Keratinocyte (primary cell): ENCODE measurements around the gene TTC28. TPM values are rescaled to one million over a fixed set of nuclear protein-coding genes. Genes with fewer than 3 reads are reported as not detected.

ENCODE experiments used
- DNase-seq: peaks from one replicate; pipeline ENCODE4 v3.0.0-alpha.2; 2011; ENCODE audit warnings: low read depth, missing footprints, low spot score
- FAIRE-seq: peaks from 2 replicates; lab custom pipeline; 2011; peaks lifted over from hg19 to GRCh38; lab: Jason Lieb, UNC
- H2AFZ ChIP-seq: 2 replicates; pipeline ENCODE4 v1.6.0; 2012; ENCODE audit warnings: low read length, control low read depth, inconsistent platforms; ENCODE audit not compliant: control insufficient read depth
- H3K27ac ChIP-seq: 2 replicates; pipeline ENCODE4 v1.5.1; 2011; ENCODE audit warnings: low read length; ENCODE audit not compliant: control insufficient read depth, insufficient read depth
- H3K27me3 ChIP-seq: 3 replicates; pipeline ENCODE4 v1.6.0; 2011; ENCODE audit warnings: low read length; ENCODE audit not compliant: control insufficient read depth, insufficient read depth; ENCODE audit errors: extremely low read depth
- H3K36me3 ChIP-seq, 2 experiments: 2 replicates in 1 of 2; 3 replicates in 1 of 2; pipeline ENCODE4 v1.5.1; 2011; ENCODE audit warnings: low read length in 2 of 2, mild to moderate bottlenecking in 1 of 2; ENCODE audit not compliant: control insufficient read depth in 2 of 2, insufficient read depth in 2 of 2; ENCODE audit errors: extremely low read depth in 1 of 2
- H3K4me1 ChIP-seq: 3 replicates; pipeline ENCODE4 v1.5.1; 2011; ENCODE audit warnings: low read length; ENCODE audit not compliant: control insufficient read depth, insufficient read depth; ENCODE audit errors: extremely low read depth
- H3K4me2 ChIP-seq: 3 replicates; pipeline ENCODE4 v1.6.0; 2011; ENCODE audit warnings: low read depth, low read length; ENCODE audit not compliant: control insufficient read depth, insufficient read depth; ENCODE audit errors: extremely low read depth
- H3K4me3 ChIP-seq, 3 experiments: fragments of 200-600 bp in 1 of 3; sonication (generic) in 1 of 3; 2 replicates in 2 of 3; 3 replicates in 1 of 3; pipeline ENCODE4 v1.5.1; 2011 to 2016; ENCODE audit warnings: low read length in 3 of 3, mild to moderate bottlenecking in 3 of 3, control low read depth in 2 of 3, inconsistent platforms in 1 of 3, low read depth in 1 of 3, mixed read lengths in 1 of 3, mixed run types in 1 of 3, moderate library complexity in 1 of 3; ENCODE audit not compliant: control insufficient read depth in 2 of 3, insufficient read depth in 2 of 3; ENCODE audit errors: extremely low read depth in 1 of 3
- H3K79me2 ChIP-seq: 2 replicates; pipeline ENCODE4 v1.6.0; 2012; ENCODE audit warnings: low read length; ENCODE audit not compliant: control insufficient read depth, insufficient read depth
- H3K9ac ChIP-seq: 3 replicates; pipeline ENCODE4 v1.6.0; 2011; ENCODE audit warnings: low read length; ENCODE audit not compliant: control insufficient read depth, insufficient read depth; ENCODE audit errors: extremely low read depth
- H3K9me1 ChIP-seq: 3 replicates; pipeline ENCODE4 v1.6.0; 2011; ENCODE audit warnings: low read length; ENCODE audit not compliant: control insufficient read depth, insufficient read depth; ENCODE audit errors: extremely low read depth
- H3K9me3 ChIP-seq: 2 replicates; pipeline ENCODE4 v1.5.1; 2012; ENCODE audit warnings: low read depth, low read length; ENCODE audit not compliant: control insufficient read depth
- H4K20me1 ChIP-seq: 3 replicates; pipeline ENCODE4 v1.6.0; 2011; ENCODE audit warnings: low read length; ENCODE audit not compliant: control insufficient read depth, insufficient read depth; ENCODE audit errors: extremely low read depth
- EZH2 ChIP-seq: IDR thresholded peaks from one replicate; pipeline ENCODE4 v1.6.1; 2012; ENCODE audit warnings: inconsistent platforms, mild to moderate bottlenecking, low read length, moderate library complexity
- dilution Hi-C: fragments of 300-500 bp; cut with MboI; formaldehyde crosslinking; loops from one replicate; pipeline ENCODE4 v1.7.0; 2020; ENCODE audit warnings: low sequenced_read_pairs; ENCODE audit not compliant: extremely low pct_ligation_motif_present
- polyA plus RNA-seq, 5 experiments: library from polyadenylated mRNA; depleted of rRNA in 3 of 5; stranded (reverse) in 3 of 5; stranded (forward) in 1 of 5; unstranded in 1 of 5; fragments of >200 nt; gene quantifications; 1 replicate in 1 of 5; 2 replicates in 3 of 5; 3 replicates in 1 of 5; pipeline versions ENCODE4 v1.2.1 to v1.2.3, GENCODE V29; 2011 to 2012; ENCODE audit warnings: missing spikeins in 2 of 5, low read depth in 1 of 5, low replicate concordance in 1 of 5
- TF ChIP-seq, protein P1 (sequence below), 3 experiments: IDR thresholded peaks in 1 of 3; conservative IDR thresholded peaks in 1 of 3; optimal IDR thresholded peaks in 1 of 3; 2 replicates in 2 of 3; 3 replicates in 1 of 3; pipeline versions ENCODE3 to v1.5.1; 2011; ENCODE audit warnings: low read length in 3 of 3, mild to moderate bottlenecking in 3 of 3, moderate library complexity in 2 of 3, control low read depth in 1 of 3, inconsistent platforms in 1 of 3; ENCODE audit not compliant: insufficient read depth in 2 of 3; ENCODE audit errors: extremely low read depth in 1 of 3

Gene TTC28
- polyA plus RNA-seq, 1 donor (not counting 4 experiments of a cell fraction or from before 2014, with no cell fraction given) = 0.66 TPM

DNA sequence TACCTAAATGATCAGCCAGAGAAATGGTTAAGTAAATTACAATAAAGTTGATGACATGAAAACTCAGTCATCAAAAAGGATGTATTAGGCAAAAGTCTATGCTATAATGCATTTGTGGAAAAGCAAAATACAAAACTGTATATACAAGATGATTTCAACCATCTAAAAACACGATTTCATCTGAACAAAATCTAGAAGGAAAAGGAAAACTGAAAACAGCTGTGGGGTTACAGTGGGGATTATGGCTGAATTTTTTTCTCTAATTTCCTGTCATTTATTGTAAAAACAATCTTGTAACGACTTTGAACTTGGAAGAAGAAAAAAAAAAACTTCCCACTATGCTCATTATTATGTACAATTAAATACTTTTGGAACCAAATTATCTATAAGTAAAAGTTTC is 31.7 kb upstream of the TTC28 start:
- Histone ChIP-seq H3K4me1 (peaks cover 29% of the 10 kb centered on the region), H3K4me3 (no peak overlapping the region), H3K9me1 (no peaks in the 10 kb centered on the region), H3K36me3 (peaks cover 3% of the 10 kb centered on the region in 2 experiments), H2AFZ (no peak overlapping the region), H3K27me3 (no peaks in the 10 kb centered on the region), H3K9ac (no peak overlapping the region), H3K79me2 (no peaks in the 10 kb centered on the region), H3K9me3 (no peaks in the 10 kb centered on the region), H4K20me1 (no peaks in the 10 kb centered on the region), H3K4me2 (no peak overlapping the region), H3K27ac (no peak overlapping the region)
- TF ChIP-seq, protein P1, sequence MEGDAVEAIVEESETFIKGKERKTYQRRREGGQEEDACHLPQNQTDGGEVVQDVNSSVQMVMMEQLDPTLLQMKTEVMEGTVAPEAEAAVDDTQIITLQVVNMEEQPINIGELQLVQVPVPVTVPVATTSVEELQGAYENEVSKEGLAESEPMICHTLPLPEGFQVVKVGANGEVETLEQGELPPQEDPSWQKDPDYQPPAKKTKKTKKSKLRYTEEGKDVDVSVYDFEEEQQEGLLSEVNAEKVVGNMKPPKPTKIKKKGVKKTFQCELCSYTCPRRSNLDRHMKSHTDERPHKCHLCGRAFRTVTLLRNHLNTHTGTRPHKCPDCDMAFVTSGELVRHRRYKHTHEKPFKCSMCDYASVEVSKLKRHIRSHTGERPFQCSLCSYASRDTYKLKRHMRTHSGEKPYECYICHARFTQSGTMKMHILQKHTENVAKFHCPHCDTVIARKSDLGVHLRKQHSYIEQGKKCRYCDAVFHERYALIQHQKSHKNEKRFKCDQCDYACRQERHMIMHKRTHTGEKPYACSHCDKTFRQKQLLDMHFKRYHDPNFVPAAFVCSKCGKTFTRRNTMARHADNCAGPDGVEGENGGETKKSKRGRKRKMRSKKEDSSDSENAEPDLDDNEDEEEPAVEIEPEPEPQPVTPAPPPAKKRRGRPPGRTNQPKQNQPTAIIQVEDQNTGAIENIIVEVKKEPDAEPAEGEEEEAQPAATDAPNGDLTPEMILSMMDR (optimal IDR thresholded peaks at IDR 0.05 in 1 of 3, IDR thresholded peaks at IDR 0.05 in 1 of 3, conservative IDR thresholded peaks at IDR 0.05 in 1 of 3; ENCODE audit: extremely low read depth in 1 of 3, insufficient read depth in 2 of 3, low read length in 3 of 3) = no peak
- no peak for TF ChIP-seq EZH2
- no peak for FAIRE-seq
- dilution Hi-C loops = no loop called here
- DNase-seq = no peak

DNA sequence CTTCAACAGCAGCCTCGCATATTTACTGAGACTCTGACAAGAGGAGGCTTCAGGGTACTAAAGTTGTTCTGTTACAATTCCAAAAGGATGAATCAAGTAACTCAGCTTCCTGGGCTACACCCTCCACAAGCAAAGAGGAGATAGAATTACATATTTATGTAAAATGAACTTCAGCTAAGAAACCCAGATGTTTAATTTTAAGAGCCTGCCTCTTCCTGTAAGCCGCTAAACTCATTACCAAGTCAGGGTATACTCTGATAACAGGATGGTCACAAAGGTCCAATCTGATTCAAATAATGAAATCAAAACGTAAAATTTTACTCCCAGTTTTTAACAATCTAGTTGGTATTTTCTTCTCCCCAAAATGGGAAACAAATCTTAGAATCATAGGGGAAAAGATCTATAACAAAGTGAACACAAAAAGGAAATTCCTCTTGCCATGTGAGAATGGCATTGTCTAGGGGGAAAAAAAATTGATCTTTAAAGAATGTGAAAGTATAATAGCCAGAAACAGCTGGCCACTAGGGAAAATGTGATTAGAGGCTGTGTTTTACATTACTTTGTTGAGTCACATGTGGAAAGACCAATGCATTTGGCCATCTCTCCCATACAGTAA is 31.0 kb upstream of the TTC28 start:
- no peak for TF ChIP-seq EZH2
- TF ChIP-seq, protein P1 (optimal IDR thresholded peaks at IDR 0.05 in 1 of 3, IDR thresholded peaks at IDR 0.05 in 1 of 3, conservative IDR thresholded peaks at IDR 0.05 in 1 of 3; ENCODE audit: extremely low read depth in 1 of 3, insufficient read depth in 2 of 3, low read length in 3 of 3) = no peak
- DNase-seq (no peak), FAIRE-seq (peak; percentile 63)
- Histone ChIP-seq H3K27me3 (no peaks in the 10 kb centered on the region), H3K4me2 (peak overlapping the region; percentile 61), H4K20me1 (no peaks in the 10 kb centered on the region), H3K79me2 (no peaks in the 10 kb centered on the region), H3K9me1 (no peaks in the 10 kb centered on the region), H2AFZ (peak overlapping the region; percentile 39), H3K36me3 (peaks cover 3% of the 10 kb centered on the region in 2 experiments), H3K4me3 (peak overlapping the region in 2 of 3 experiments; percentile 34 to 38), H3K4me1 (peaks cover 29% of the 10 kb centered on the region), H3K9ac (no peak overlapping the region), H3K27ac (peak overlapping the region; percentile 45), H3K9me3 (no peaks in the 10 kb centered on the region)
- dilution Hi-C loops = no loop called here
